ENCODE data around the gene DOK5.

The DOK5 gene

DNA sequence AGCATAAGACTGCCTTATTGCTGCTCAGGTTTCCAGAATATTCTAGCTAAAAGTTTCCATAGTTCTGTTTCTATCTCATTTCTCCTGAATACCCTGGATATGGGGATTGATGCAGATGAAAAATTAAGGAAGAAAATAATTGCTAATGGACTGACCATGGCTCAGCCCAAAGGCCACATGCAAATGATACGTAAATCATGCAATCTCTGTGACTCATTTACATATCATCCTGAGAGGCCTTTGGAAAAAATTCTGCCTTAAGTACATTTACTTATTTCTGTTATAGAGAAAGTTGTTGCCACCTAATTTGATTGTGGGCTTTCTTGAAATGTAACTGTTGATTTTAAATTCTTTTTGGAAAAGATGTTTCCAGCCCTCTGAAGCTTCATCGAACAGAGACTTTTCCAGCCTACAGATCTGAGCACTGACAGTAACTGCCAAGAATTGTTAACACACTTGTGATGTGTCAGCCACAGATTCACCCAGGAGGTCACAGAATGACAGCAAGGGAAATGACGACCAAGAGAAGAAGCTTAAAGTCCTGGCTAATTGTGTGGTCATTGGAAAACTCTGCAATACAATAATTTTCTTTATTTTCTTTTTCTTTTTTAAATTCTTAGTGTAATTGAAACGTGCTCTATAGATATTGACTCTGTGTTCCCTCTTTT, 174.8 kb downstream of the DOK5 start:
- no peak for DNase-seq

DNA sequence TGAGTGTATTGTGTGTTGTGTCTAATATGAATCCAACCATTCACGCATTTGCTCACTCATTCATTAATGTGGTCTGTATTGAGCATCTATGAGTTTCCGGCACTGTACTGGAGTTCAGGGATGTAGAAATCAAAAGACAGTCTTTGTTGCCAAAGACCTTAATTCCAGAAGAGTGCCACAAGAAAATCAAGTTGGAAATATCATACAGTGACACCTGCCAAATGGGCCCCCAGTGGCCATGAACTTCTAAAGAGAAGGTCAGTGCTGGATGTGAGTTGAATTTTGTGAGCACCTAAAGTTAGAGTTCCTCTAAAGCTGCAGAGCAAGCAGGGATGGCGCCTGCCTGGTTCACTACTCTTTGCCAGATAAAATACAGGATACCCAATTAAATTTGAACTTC, 175.9 kb downstream of the DOK5 start:
- DNase-seq: no peak

DNA sequence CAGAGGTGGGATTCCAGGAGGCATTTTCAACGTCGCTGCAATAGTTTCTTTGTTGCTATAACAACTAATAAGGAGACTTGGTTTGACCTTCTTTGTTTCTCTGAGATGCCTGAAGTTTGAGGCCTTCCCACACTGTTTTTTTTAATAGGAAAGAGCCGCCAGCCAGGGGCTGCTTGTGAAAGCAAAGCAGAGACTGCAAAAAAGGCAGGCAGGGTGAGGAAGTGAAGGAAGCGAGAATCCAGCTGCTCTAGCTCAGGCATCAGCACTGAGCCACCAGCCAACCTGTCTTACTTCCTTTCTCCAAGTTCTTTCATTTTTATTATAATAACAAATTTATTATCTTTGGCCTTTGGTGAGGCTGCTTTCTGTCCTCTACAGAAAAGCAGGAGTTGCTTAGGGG, 179.1 kb downstream of the DOK5 start:
- DNase-seq: no peak

DNA sequence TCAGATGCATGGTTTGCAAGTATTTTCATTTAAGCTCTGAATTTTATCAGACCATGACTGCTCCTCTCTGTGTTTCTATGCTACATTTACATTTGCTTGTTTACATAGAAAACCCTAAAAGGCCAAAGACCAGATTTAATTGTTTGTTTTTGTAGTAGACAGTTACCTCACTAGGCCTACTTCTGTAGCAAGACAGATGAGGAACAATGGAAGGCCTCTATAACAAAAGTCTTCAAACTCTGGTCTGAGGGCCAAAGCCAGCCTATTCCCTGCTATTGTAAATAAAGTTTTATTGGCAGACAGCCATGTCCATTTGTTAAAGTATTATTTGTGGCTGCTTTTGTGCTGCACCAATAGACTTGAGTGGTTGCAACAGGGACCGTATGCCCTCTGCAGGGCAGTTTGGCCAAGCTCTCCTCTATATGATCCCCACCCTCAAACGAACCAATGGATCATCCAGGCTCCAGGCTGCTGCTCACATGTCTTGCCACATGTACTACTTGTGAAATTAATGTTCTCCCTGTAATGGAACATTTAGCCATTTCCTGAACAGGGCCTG, 182.0 kb downstream of the DOK5 start:
- no peak for DNase-seq

DNA sequence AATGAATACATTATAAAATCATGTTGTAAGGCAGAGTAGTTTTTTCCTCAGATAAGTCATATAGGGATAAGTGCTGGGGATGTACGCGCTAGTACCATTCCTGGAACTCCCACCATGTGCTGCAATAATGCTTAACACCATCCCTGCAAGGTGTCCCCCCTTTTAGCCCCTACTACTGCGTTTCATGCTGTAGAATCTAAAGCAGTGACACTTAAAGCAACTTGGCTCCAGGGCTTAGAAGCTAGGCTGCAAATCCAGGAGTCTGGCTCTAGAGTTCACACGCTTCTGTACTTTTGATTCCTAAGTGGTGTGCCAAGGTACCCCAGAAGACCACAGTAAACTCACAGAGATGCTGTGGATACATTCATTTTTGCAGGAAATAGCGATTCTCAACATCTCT, 183.1 kb downstream of the DOK5 start:
- no peak for DNase-seq

DNA sequence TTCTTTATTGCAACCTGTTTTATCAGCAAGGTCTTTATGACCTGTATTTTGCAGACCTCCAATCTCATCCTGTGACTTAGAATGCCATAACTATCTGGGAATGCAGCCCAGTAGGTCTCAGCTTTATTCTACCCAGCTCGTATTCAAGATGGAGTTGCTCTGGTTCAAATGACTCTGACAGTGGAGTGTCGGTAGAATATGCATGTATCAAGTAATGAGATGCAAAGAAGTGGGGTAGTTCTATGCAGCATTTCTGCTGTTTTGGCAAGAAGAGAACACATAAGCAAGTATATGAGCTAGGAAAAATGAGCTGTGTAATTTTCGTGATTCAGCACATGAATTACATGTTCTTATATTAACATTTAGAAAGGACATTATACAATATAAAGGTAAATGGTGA, 185.9 kb downstream of the DOK5 start:
- DNase-seq: no peak

DNA sequence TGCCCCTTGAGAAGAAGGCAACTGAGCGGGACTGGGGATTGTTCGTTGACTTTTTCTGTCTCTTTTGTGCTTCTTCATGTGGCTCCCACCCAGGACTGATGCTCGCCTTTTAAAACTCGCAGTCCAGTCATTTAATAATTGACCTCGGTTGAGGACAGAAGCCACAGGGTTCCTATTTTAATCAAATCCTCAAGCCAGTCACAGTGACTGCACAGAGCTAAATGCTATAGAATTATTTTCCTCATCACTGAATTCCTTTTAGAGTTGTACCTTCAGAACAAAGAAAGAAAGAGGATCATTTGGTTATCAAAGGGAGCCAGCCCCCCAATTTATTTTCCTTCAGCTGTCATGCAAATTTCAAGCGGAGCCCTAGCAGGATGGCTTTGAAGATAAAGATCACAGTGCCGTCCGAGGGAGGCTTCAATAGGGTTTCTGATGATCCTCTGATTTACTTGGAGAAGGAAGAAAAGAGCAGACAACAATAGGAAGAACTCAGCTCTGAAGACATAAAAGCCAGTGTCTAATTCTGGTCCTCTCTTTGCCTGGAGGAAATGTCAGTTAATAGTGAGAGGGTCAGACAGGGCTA, 186.6 kb downstream of the DOK5 start:
- DNase-seq: no peak

DNA sequence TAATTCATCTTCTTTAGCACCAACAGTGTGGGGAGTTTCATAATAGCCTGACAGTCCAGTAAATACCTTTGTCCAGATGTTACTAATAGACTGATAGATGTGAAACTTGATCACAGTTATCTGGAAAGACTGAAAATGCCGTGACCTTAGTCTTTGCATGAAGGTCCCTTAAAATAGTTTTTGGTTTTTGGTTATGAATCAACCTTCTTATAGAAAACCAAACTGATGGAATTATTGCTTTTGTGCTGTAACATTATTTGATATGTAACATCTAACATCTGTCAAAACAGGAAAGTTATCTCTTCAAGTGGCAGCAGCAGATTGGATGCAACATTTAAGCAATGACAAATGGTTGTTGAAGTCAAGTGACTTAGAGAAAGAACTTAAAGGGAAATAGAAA, 190.4 kb downstream of the DOK5 start:
- DNase-seq: no peak

DNA sequence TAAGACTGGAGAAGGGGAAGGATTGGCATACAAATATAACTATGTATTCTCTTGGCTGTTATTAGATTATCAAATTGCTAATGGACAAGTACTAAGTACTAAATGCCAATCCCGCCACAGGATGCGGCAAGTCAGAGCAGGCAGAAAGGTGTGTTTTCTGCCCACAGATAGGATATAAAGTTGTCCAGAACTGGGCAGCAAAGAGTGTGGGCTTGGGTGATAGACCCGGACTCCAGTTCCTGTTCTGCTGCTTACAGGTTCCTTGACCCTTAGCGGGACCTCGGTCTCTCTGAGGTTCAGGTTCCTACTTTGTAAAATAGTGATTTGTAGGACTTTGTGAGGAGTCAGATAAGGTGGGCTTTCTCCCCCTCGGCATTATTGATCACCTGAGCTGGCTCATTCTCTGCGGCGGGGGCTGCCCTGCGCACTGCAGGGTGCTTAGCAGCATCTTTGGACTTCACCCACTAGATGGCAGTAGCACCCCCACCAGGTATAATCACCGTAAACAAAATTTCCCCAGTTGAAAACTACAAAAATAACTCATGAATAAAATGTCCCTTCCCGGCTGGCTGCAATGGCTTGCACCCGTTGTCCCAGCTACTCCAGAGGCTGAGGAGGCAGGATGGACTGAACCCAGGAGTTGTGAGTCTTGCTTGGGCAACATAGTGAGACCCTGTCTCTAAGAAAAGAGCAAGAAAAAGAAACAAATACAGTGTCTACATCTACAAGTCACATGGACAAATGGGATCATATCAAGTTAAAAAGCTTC, 193.1 kb downstream of the DOK5 start:
- no peak for DNase-seq

DNA sequence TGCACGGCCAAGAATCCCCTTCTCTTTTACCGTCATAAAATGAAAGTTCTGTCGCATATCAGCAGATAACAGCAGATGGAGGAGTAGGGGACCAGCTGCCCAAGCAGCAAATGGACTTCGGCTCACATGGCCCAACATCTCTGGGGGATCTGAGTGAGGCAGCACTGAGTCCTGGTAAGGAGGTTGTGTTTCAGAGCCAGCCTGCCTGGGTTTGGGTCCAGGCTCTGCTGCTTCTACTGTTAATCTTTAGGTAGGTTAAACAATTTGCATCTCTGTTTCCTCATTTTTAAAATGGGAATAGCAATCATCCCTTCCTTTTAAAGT, 193.6 kb downstream of the DOK5 start:
- DNase-seq: no peak

DNA sequence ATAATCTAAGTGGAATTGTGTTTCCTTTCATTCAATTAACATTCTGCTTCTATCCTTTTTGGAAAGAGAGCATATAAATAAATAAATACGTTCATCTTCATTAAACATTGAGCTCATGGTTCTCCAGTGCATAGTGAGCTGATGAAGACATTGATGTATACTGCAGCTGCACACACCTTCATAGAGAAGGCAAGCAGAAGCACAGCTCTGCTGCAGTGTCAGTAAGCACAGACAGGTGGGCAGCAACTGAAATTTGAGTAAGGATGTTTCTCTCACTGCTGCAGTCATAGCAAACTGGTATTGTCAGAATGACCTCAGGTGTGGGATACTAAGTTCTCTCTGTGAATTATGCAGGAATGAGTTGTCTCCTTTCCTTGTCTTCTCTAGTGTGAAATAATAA, 202.9 kb downstream of the DOK5 start:
- DNase-seq: no peak

DNA sequence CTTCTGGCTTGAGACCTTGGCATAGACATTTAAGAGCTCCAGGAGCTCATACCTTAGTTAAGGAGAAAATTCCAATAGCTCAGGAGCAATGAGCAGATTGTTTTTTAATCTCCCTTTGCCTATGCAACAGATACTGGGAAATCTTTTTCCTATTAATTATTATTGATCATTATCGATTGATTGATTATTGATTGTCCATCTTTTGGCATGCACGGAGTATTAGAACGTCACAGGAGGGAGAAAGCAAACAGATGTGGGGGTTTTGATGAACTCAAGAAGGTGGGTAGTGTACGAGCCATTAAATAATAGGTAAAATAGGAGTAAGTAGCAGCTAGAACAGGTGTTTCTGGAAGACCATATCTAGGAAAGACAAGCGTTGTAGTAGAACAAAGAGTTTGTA, 205.0 kb downstream of the DOK5 start:
- DNase-seq: no peak

DNA sequence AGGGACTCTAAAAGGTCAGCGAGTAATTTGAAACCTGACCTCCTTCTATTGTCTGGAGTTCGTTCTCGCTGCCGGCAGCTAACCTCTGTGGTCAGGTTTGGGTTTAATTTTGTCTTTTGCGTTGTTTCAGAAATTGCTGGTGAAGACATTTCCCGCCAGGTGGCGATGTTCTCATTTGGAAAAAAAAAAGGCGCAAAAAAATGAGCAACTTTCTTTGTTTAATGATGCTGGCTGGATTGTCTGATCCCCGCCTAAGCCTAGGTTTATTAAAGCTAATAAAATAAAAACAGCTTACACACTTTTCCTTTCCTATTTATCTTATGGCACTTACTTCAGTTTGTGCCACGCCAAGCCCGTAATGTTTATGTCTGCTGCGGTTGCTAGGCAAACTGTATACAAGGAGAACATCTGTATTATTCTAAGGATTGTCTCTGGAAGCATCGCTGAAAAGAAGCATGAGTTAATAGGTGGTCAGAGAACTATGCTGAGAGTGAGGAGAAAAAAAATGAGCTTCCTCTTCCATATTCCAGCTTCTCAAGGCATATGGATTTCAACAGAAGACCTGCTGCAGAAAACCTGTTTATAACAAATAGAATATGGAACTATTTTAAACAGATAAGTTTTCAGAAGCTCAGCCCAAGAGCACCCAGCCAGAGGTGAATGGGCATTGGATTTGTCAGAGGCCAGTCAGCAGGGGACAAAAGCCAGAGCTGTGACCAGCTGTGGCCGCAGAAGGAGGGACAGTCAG, 205.7 kb downstream of the DOK5 start:
- DNase-seq: no peak

DNA sequence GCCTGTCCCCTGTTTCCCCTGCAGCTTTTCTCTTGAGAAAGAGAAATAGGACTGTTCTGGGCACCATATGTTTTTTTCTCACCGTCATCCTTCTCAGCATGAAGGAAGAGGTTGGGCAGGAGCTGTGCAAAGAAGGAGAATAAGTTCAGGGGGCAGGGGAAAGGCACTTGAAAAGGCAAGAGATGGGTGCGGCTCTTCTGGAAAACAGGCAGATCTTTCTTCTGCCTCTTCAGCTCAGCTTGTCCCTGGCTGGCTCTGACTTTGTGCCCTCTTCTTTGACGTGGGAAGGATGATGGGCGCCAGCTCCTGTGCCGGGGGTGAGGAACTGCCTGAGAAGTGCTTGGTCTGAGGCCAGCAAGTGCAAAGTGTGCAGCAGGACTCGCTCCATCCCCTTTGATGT, 206.5 kb downstream of the DOK5 start:
- no peak for DNase-seq

DNA sequence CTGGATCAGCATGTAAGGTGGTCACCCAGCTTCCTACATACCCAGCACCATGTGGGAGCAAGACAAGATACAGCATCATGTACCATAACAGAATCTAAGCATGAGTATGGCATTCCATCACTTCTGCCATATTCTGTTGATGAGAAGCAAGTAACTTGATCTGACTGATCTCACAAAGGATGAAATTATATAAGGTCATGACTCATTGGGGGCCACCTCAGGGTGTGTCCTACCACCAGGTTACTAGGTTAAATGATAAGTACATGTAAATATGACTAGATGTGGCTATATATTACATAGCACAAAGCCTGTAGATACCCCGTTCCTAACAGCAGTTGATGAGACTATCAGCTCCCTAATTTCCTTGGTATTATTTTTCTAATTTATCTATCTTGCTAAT, 213.1 kb downstream of the DOK5 start:
- DNase-seq: no peak

DNA sequence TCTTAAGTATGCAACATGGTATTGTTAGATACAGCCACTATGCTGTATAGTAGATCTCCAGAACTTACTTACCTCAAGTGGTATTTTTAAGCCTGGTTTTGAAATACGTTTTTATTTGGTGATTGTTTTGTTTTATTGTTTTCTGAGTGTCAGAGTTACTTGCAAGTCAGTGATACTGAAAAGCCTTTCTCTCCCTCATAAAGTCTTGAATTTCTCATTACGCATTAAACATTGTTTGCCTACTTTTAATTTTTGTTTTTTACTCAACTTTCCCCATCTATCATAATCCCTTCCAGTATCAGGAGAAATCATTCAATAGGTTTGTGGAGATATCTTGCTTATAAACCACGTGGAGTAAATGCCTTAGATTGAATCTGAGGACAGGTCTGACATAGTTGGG, 214.9 kb downstream of the DOK5 start:
- DNase-seq: no peak

DNA sequence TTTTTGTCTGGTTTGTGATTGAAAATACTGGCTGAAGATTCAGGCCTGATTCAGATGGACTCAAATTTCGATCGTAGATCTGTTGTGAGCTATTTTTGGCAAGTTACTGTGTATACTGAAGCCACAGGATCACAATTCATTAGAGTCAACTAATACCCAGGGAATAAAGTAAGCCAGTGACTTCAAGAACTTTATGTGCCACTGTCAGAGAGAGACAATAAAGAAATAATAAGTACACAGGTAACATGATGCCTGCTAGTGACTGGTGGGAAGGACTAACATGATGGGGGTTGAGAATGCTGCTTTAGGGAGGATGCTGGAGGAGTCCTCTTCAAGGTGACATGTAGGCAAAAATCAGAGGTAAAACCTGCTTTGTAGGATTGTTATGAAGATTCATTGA, 215.9 kb downstream of the DOK5 start:
- no peak for DNase-seq

DNA sequence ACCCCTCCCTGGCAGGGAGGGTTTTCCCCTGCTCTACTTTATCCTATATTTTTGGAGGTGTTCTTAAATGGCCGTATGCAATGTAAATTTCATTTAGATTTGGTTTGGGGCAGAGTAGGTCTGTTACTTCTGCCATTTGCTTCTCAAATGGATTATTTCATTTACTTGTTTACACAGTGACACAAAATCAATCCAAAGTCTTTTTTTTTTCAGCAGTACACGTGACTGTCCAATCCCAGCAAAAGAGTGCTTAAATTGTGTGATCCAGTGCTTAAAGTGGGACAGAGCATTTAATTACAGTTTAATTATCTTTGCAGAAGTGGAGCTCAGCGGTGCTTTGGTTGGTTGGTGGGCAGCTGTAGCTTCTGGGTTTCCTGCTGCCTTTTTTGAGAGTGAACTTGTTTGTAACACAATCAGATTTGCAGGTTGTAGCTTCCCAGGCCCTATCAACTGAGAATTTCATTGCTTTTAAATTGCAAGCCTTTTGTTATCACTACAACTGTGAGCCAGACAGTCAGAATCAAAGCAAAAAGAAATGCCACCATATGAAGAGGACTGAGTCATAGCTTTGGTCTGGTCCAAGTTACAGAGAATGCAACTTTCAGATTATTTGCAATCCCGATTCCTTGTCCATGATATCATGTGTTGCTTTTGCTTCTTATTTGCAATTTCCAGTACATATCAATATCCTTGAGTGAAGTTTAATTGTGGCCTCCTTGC, 216.9 kb downstream of the DOK5 start:
- DNase-seq: no peak

DNA sequence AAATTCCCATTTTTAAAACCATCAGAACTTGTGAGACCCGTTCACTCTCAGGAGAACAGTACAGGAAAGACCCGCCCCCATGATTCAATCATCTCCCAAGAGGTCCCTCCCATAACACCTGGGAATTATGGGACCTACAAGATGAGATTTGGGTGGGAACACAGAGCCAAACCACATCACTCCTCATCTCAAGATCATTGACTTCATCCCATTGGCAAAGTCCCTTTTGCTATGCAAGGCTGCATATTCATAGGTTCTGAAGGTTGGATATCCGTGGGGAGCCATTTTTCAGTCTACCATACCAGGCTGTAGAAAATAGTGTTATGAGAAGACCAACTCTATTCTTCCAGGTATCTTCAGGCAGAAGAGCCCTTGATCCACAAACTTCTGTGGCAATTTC, 219.1 kb downstream of the DOK5 start:
- DNase-seq: no peak

DNA sequence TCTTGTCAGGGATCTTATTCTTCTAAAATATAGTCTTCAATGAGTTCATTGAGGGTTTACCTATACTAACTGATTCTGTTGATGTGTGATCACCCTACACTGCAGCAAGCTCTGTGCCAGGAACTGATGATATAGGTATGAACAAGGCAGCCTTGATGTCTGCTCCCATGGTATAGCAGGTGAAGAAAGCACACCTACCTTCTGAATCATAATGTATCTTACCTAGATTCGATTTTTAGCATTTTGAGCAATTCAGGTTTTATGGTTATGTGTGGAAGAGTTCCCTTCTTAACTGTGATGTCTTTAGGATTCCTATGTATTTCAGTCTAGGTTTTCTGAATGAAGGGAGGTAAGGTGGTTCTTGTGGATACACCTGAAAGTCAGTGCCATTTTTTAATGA, 223.0 kb downstream of the DOK5 start:
- no peak for DNase-seq

All from cortex of kidney (tissue), 1 donor.